Activated CD4-positive, alpha-beta T cell treated with anti-CD3 and anti-CD28 coated beads, Interleukin-2, amount 50 U/mL, for 1 hour (primary cell): ENCODE measurements around the gene SHANK1.

Experiments
- DNase-seq: peaks from one replicate; pipeline ENCODE4 v3.0.0-alpha.2; 2020

Gene SHANK1

DNA sequence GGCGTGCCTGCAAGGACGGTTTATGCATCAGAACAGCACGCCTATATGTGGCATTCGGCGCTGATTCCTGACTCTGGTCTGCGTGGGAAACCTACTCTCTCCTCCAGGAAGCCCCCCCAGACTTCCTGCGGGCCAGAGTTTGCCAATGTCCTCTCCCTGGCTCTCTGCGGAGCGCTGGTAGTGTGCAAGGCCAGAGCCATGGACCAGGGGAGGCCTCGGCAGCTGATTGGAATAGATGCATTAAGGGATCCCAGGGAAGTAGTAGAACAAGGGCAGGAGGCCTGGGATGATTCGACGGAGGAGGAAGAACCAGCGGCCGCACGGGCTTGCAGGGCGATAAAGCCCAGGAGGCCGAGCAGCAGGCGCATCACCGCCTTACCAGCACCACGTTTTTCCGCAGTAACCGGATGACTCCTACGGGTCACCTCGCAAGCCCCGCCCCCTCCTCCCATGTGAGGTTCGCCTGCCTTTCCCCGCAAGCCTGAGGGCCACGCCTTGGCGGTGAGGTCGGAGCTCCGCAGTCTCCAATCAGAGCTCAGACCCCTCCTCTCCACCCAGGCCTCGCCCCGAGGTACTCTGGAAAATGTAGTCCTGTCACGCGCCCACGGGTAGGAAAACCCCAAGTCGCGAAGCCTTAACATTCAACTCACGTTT lies 8.6 kb upstream of the SHANK1 start:
- DNase-seq = peak; percentile 26

DNA sequence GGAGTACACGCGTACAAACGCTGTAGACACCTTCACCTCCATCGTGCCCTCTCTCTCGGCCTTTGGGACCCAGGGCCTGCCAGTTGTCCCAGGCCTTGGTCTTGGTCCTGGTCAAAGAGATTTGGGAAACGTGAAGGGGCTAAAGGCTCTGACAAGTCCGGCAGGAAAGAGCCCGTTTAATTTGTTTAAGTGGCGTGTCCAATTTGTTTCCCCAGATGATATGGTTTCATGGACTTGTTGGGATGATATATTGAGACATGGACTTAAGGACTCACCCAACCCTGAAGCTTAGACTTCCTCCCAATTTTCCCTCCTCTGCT lies 6.3 kb upstream of the SHANK1 start:
- no peak for DNase-seq

DNA sequence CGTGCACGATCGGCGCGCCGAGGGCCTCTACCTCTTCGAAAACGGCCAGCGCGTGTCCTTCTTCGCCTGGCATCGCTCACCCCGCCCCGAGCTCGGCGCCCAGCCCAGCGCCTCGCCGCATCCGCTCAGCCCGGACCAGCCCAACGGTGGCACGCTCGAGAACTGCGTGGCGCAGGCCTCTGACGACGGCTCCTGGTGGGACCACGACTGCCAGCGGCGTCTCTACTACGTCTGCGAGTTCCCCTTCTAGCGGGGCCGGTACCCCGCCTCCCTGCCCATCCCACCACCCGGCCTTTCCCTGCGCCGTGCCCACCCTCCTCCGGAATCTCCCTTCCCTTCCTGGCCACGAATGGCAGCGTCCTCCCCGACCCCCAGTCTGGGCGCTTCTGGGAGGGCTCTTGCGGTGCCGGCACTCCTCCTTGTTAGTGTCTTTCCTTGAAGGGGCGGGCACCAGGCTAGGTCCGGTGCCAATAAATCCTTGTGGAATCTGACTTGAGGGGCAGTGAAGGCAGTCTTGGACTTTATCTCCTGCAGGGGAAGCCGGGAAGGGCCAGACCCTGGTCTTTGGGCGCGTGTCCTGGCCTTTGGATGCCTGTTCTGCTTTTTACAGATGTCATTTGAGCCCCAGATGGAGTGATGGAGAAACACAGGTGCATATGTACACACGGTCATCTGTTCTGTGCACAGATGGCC lies 5.8 kb upstream of the SHANK1 start:
- no peak for DNase-seq

DNA sequence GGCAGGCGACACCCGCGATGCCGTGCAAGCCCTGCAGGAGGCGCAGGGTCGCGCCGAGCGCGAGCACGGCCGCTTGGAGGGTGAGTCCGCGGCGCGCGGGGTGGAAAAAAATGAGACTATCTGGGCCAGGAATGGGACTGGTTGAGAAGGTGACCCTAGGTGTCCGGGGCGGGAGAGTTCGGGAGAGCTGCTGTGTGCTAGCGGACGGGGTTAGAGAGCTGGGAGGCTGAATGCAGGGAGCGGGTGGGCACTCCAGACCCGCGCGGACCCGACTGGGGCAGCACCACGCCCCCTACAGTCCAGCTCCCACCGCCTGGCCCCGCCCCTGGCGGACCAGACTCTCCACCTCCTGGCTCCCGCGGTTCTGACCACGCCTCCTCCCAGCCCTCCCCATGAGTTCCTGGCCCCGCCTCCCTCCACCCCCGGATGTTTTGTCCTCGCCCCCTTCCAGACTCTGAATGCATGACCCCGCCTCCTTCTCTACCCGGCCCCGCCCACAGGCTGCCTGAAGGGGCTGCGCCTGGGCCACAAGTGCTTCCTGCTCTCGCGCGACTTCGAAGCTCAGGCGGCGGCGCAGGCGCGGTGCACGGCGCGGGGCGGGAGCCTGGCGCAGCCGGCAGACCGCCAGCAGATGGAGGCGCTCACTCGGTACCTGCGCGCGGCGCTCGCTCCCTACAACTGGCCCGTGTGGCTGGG lies 5.1 kb upstream of the SHANK1 start:
- peak; percentile 81 for DNase-seq

DNA sequence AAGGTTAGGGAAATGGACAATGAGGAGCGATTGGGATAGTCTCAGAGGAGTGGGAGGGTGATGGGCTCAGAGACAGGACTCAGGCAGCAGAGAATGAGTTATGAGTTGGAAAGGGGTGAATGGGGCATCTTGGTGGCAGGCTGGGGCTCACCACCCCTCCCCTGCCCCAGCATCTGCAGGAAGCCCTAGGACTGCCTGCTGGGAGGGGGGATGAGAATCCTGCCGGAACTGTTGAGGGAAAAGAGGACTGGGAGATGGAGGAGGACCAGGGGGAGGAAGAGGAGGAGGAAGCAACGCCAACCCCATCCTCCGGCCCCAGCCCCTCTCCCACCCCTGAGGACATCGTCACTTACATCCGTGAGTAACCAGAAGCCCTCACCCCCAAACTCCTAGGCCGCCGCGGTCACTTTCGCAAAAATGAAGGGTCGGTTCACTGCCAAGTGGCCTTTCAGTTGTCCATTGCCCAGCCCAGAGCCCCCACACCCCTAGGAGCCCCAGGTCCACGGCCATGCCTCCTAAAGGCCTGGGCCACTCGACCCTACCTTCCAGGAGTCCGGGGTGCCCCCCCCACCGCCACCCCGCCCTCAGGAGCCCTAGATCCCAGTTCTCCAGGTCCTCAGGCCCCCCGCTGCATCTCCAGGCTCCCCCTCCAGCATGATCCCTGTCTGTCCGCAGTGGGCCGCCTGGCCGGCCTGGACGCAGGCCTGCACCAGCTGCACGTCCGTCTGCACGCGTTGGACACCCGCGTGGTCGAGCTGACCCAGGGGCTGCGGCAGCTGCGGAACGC lies 4.3 kb upstream of the SHANK1 start:
- no peak for DNase-seq

DNA sequence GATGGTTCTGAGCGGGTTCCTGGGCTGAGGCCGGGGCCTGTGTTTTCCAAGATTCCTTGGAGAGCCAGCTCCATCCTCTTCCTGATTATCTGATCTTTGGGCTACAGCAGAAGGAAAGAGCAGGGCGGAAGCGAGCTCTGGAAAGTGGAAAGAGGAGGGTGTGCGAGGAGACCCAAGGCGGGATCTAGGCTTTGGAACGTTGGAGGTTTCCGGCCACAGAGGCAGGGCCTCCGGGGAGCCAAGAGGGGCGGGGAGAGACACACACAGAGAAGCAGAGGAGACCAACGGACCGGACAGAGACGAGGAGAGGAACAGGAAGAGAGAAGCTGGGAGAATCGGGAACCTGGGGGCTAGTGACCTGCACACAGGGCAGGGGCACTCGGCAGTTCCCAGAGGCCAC lies 3.5 kb upstream of the SHANK1 start, which contains the start of gene CLEC11A:
TSS of gene CLEC11A (plus strand) at position 296 of the 400 bp plus-strand sequence. CDS start 162 bp downstream, outside the sequence.
- no peak for DNase-seq

DNA sequence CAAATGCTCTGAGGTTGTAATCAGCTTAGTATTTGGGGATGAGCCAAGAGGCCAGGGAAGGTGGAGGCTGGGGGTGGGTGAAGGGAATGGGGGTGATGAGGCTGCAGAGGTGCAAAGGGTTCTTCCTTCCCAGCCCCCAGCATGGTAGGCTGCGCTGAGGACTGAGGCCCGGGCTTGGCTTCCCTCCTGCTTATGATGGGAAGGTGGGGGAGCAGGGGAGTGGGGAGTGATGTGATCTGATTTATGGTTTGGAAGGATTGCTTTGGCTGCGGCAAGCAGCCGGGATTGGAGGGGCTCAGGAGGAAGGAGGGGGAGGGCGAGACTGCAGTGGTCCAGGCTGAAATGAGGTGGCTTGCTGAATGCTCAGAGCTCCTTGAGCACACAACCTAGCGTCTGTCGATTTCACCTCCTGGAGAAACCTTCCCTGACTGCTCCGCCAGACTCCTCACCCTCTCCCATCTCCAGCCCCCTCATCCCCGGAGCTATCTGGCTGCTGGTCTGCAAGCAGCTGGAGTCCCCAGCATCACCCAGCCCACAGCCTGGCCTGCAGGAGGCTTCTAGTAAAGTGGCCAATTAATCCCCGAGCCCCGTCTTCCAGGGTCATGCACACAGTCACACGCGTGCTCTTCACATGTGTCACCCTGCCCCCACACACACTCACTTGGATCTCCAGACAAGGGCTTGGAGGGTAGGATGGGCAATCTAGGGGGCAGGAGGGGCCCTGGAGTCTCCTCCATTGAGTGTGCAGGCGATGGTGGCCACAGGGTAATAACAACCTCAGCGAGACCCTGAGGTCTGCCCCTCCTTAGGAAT lies 2.8 kb upstream of the SHANK1 start:
- no peak for DNase-seq

DNA sequence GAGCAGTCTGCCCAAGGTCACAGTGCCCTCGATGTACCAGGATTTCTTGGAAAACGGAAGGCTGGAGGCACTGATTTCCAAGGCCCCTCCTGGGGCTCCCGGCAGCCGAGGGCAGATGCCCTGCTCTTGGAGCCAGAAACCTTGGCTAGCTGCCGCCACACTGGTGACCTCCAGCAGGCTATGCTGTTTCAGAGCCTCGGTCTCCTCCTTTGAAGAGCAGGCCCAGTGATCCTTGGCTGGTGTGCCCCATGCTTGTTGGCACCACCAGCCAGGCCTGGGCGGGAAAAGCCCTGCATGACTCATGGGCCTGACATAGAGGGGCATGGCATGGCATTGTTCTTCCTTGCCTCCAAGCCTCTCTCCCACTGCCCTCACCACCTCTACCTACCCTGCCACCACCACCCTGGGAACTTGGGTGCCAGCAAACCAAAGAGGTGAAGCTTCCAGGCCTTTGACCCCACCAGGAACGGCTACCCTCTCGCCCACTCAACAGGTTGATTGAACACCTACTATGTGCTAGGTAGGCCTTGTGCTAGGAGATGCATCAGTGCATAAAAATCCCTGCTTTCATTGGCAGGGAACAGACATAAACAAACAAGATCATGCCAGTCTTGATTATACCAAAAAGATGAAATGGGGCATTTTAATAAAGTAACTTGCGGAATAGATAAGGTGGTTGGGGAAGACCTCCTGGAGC lies 2.0 kb upstream of the SHANK1 start:
- no peak for DNase-seq

DNA sequence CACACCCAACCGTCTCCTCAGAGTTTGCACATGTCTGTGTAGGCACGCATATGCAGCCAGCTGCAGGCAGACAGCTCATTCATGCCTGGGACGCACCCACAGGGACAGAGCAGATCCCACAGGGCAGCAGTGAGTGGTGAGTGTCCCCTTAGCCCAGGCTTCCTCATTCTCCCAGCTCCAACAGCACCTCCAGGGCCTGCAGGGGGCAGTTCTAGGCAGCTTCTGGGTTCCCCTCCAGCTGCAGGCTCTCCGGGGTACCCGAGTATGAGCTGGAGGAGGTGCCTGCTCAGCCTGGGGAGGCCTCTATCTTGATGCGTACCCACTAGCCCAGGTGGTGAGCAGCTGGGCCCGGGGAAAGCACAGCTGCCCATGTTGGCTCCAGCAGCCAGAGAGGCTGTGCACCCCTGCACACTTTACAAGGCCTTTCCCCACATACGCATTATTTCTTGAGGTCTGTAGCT lies 1.3 kb upstream of the SHANK1 start:
- DNase-seq = no peak

DNA sequence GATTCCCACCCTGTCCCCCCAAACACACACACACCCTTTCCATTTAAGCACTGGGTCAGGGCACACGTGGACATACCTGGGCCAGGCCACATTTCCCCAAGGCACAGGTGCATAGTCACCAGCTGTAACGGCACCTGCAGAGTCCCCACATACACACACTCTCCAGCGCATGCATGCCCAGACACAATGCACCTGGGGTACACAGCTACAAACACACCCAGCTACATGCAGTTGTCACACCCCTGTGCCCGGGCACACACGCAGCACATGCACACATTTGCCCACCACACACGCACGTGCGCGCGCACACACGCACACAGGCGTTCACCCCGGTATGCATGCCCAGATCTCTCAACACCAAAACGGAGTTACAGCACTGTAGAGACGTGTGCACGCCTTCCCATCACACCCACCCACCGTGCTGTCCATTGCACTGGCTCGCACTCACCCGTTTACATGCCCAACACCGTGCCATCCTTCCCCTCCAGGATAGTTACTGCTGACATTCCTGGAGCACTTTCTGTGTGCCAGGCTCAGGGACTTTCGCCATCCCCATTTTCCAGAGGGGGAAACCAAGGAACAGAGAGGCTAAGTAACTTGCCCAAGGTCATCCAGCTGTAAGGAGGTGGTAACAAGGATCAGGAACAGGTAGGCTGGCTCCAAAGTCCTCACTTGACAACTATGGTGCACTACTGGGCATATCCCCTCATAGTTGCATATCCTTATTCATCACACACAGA lies 749 bp upstream of the SHANK1 start:
- no peak for DNase-seq

DNA sequence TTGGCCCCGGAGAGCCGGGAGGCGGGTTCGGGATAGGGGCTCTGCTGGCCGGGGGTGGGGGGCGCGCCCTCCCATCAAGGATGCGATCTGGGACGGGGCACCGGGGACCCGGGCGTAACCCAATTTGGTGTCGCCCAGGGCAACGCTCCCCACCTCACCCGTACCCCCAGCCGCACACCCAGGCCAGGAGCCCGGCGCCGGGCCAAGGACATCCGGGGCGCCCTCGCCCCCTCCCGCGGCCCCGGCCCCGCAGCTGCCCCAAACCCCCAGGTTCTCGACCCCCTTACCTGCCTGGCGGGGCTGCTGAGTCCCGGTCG lies 525 bp downstream of the SHANK1 start:
- DNase-seq = no peak

DNA sequence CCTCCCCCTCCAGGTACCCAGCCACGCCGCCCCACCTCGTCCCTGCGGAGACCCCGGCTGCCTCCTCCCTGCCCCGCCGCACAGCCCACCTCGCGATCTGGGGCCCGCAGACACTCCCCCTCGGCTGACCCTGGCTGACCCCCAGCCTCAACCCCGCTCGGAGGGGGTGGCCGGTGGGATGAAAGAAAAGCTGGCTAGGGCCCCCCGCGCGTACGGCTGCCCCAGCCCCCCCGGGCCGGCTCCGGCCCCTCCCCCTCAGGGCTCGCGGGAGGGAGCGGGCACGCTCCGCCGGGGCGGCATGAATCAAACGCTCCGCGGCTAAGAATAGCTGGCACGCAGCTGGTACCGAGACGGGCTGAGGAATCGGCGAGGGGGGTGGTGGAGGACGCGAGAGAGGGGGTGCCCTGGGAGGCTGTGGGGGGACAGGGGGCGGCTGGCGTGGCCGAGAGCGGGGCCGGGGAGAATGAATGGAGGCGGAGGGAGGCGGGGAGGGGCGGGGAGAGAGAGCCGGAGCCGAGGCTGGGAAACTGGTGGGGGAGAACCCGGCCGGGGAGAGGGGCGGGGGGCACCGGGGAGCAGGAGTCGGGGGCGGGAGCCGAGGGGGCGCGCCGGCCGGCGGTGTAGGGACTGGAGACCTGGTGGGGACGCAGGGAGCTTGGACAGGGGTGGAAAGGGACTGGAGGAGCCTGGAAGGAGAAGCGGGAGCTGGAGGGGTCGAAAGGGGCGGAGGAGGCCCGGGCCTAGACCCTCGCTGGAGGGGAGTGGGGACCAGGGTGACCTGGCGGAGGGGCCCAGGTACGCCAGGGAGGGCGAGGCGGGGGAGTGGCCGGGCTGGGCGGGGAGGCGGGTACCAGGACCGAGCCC lies 1.1 kb downstream of the SHANK1 start:
- no peak for DNase-seq

DNA sequence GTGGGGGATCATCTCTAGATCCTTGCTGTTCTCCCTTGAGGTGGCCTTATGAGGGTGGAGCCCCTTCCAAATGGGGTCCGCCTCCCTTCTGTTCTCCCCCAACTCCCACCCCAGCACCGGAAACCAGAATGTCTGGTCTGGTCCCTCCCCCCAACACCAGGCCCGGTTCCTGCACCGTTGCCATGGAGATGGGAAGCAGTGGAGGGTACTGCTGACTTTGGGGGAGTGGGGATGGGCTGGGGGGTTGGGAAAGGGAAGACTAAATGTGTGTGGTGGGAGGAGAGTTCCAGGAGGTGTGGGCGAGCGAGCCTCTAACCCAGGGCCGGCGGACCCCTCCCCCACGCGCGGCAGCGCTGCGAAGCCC lies 1.7 kb downstream of the SHANK1 start:
- no peak for DNase-seq

DNA sequence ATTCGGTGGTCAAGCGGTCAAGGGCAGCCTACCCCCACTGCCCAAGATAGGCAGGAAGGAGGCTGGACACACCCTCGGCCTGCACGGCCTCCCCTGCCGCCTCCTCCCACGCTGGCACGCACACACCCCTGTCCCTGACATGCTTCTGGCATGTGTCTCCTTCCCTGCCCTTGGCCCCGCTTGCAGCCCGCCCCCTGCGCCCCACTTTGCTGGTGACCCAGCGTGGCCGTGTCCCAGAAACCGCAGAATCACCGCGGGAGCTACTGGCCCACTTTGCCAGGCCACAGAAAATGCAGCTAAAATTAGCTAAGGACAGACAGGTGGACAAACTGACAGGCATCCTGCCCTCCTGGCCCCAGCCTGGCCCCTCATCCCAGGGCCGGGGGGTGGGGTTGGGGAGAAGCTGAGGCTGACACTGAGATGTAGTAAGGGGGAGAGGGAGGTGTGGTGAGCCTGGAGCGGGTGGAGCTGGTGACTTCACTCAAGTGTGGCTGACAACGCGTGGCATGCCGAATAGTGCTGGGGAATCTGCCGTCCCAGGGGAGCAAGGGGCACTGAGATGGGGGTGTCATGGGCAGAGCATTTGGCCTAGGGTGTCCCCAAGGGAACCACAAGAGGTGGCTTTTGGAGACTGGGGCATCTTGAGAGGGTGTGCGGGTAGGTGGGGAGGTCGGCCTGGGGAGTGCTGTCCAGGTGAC lies 2.4 kb downstream of the SHANK1 start:
- DNase-seq = no peak

DNA sequence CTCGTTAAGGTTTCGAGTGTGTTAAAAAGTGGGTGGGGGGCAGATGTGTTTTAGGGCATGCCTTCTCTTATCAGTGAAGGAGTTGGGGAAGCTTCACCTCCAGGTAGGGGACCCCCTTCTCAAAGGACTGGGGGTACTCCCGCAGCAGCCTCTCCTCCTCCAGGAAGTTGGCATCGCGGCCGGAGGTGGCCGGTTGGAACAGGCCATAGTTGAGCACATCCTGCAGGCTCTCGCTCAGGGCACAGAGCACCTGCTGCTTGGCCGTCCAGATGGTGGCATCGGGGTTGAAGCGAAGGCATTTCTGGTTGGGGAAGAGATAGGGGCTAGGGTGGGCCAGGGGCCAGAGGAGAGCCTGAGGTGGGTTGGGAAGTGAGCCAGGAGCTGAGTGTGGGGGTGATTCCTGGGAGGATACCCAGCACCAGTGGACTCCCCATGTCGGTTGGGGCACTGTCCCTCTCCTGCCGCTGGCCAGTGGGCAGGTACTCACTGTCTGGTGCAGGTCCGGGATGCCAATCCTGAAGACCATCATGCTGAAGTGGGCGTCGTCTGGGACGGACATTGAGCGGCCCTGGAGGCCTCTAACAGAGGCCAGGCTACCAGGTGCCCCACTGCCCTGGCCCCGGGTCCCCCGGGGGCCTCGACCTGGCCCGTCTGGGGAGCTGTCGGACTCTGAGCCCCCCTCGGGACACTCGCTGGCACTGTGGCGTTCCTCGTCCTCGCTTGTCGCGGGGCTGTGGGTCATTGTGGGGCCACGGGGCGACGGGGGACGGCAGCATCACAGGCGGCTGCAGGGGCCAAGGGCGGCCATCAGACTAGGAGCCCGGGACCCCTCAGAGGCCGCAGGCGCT lies 3.2 kb downstream of the SHANK1 start:
- DNase-seq = no peak

DNA sequence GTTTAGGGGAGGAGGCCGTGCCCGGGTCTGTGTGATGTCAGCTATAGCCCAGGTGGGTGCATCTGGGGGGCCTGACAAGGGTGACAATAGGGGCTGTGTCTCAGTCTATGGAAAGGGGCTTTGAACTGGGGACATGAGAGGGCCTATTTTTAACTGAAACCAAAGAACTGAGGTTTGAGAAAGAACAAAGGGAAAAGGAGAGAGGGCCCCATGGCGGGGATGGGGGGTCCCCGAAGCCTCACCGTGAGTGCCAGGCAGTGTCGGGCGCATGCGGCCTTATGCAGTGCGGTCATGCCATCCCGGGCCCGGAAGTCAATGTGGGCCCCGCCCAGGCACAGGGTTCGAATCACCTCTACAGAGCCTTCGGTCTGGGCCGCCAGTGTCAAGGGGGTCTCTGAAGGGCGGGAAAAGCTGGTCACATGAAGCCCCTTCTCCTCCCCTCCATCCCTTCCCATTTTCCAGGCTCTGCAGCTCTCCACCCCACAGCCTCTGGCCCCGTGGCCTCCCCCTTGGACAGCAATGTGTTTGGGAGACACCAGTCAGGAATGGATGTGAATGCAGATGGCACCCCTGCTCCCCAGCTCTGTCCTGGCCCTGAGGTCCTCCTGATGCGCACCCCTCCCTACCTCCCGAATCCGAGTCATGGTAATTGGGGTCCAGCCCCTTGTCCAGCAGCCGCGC lies 5.9 kb downstream of the SHANK1 start:
- no peak for DNase-seq

DNA sequence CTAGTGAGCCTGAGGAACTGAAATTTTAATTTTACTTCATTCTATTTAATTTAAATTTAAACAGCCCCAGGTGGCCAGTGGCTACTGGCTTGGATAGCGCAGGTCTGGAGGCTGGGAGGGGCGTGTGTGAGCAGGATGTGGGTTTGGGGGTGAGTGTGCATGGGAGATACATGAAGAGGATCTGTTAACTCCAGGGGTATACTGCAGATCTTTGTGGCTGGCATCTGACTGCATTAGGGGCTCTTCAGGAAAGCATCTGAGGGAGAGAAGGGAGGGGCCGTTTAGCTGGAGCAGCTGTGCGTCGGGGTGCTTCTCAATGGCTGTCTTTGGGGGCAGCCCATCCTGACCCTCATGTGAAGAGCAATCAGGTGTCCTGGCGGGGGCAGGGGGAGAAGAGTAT lies 6.8 kb downstream of the SHANK1 start:
- no peak for DNase-seq

DNA sequence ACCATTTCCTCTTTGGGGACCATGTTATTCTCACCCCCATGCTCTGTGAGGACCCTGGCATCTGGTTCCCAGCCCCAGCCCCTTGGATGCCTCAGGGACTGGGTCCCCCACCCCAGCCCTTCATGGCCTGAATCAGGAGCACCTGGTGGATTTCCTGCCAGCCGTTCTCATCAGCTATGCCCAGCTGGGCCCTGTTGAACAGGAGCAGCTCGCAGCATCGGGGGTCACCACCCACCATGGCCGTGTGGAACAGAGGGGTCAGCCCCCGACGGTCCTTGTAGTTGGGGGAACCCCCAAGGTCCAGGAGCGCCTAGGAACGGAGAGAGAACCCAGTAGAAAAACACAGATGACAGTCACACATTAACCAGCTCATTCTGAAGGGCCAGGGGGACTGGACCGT lies 7.8 kb downstream of the SHANK1 start:
- no peak for DNase-seq
